Measurements from ENCODE around the gene JAG2. TPM values are rescaled to one million over a fixed set of nuclear protein-coding genes. Genes with fewer than 3 reads are reported as not detected.

Gene JAG2
- total RNA-seq, 1 experiment from 2014 or later, result 12.2 TPM

DNA sequence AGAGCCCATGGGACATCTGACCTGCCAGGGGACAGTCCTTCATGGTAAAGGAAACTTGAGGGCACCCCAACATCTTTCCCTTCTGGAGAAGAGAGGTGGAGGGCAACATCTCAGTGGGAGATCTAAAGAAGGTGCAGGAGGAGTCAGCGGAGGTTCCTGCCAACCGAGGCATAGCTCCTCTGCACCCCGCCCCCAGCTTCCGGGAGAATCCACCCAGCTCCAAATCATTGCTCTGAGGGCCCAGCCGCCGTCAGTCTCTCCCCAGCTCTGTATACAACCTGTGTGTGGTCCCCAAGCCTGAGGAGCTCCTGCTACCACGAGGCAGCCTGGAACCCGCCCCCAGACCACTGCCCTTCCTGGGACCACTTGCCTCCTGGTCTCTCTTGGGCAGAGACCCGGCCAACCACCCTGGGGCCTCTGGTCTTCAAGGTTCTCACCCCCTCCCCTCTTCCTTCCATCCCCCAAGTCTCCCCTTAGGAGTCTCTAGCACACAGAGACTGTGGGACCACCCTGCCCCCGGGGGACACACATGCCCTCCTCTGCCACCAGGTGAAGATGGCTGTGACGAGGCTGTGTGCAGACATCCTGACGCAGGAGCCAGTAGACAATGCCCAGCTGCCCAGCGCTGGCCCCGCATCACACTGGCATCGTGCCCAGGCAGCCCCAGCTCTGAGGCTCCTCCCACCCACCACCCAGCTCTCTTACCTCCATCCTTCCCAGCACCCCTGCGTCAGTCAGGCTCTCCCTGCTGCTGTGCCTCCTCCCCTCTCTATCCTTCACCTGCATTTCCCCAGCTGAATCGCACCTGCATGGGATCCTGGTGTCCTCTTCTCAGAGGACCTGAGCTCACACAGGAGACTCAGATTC is 25.6 kb upstream of the JAG2 start:
- Mint-ChIP-seq H3K4me1 (peaks cover 15% of the 10 kb centered on the region), H3K27ac (no peak overlapping the region), H3K36me3 (no peaks in the 10 kb centered on the region), H3K9me3 (no peaks in the 10 kb centered on the region), H3K27me3 (ENCODE audit: low read depth) (peaks cover 25% of the 10 kb centered on the region), H3K4me3 (no peak overlapping the region)
- DNase-seq (ENCODE audit: low spot score) (no peak), ATAC-seq (no peak)
- ChIA-PET CTCF (interaction anchor here (1.0 to 6.3 kb wide), 9 partner anchors 9 to 219 kb away, joined by 3 to 33 read pairs (median 4); partner anchors contain the start of genes JAG2 and NUDT14), POLR2A (no interaction called here)
- TF ChIP-seq ZNF317 (CRISPR knock-in tag; IDR thresholded peaks at IDR 0.05; ENCODE audit: borderline replicate concordance, low read depth), result no peak
- TF ChIP-seq CBFB (CRISPR knock-in tag; IDR thresholded peaks at IDR 0.05; ENCODE audit: low read depth), result no peak

GRCh38 chr14:105192866-105193731 is 24.5 kb upstream of the JAG2 start:
- POLR2A ChIA-PET, result no interaction called here

More at GRCh38 chr14:105192866-105193731, 24.5 kb upstream of the JAG2 start:
- H3K36me3 Mint-ChIP-seq, result no peaks in the 10 kb centered on the region
- ATAC-seq (no peak), DNase-seq (ENCODE audit: low spot score) (no peak)
- H3K9me3 Mint-ChIP-seq, result peaks cover 7% of the 10 kb centered on the region
- TF ChIP-seq SP1 (CRISPR knock-in tag; conservative IDR thresholded peaks at IDR 0.05) (no peak), NFE2L1 (CRISPR knock-in tag; IDR thresholded peaks at IDR 0.05) (no peak), TEAD4 (CRISPR knock-in tag; IDR thresholded peaks at IDR 0.05) (no peak), USF2 (CRISPR knock-in tag; IDR thresholded peaks at IDR 0.05) (no peak), RELA (CRISPR knock-in tag; IDR thresholded peaks at IDR 0.05; ENCODE audit: borderline replicate concordance) (no peak), ZNF416 (CRISPR knock-in tag; IDR thresholded peaks at IDR 0.05) (no peak), NR3C1 (CRISPR knock-in tag; conservative IDR thresholded peaks at IDR 0.05; ENCODE audit: low read depth) (no peak), ZNF671 (CRISPR knock-in tag; IDR thresholded peaks at IDR 0.05) (no peak)
- TF ChIP-seq, protein P1, sequence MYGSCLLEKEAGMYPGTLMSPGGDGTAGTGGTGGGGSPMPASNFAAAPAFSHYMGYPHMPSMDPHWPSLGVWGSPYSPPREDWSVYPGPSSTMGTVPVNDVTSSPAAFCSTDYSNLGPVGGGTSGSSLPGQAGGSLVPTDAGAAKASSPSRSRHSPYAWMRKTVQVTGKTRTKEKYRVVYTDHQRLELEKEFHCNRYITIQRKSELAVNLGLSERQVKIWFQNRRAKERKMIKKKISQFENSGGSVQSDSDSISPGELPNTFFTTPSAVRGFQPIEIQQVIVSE (CRISPR knock-in tag; IDR thresholded peaks at IDR 0.05; ENCODE audit: borderline replicate concordance), result no peak
- TF ChIP-seq, protein P2, sequence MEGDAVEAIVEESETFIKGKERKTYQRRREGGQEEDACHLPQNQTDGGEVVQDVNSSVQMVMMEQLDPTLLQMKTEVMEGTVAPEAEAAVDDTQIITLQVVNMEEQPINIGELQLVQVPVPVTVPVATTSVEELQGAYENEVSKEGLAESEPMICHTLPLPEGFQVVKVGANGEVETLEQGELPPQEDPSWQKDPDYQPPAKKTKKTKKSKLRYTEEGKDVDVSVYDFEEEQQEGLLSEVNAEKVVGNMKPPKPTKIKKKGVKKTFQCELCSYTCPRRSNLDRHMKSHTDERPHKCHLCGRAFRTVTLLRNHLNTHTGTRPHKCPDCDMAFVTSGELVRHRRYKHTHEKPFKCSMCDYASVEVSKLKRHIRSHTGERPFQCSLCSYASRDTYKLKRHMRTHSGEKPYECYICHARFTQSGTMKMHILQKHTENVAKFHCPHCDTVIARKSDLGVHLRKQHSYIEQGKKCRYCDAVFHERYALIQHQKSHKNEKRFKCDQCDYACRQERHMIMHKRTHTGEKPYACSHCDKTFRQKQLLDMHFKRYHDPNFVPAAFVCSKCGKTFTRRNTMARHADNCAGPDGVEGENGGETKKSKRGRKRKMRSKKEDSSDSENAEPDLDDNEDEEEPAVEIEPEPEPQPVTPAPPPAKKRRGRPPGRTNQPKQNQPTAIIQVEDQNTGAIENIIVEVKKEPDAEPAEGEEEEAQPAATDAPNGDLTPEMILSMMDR (IDR thresholded peaks at IDR 0.05), result no peak
- TF ChIP-seq, protein P3, sequence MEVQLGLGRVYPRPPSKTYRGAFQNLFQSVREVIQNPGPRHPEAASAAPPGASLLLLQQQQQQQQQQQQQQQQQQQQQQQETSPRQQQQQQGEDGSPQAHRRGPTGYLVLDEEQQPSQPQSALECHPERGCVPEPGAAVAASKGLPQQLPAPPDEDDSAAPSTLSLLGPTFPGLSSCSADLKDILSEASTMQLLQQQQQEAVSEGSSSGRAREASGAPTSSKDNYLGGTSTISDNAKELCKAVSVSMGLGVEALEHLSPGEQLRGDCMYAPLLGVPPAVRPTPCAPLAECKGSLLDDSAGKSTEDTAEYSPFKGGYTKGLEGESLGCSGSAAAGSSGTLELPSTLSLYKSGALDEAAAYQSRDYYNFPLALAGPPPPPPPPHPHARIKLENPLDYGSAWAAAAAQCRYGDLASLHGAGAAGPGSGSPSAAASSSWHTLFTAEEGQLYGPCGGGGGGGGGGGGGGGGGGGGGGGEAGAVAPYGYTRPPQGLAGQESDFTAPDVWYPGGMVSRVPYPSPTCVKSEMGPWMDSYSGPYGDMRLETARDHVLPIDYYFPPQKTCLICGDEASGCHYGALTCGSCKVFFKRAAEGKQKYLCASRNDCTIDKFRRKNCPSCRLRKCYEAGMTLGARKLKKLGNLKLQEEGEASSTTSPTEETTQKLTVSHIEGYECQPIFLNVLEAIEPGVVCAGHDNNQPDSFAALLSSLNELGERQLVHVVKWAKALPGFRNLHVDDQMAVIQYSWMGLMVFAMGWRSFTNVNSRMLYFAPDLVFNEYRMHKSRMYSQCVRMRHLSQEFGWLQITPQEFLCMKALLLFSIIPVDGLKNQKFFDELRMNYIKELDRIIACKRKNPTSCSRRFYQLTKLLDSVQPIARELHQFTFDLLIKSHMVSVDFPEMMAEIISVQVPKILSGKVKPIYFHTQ (CRISPR knock-in tag; IDR thresholded peaks at IDR 0.05), result no peak
- no peak overlapping the region for H3K4me3 Mint-ChIP-seq
- peaks cover 22% of the 10 kb centered on the region for H3K4me1 Mint-ChIP-seq
- CTCF ChIA-PET, result interaction anchor here (1.3 to 6.3 kb wide), 4 partner anchors 12 to 103 kb away, joined by 3 to 33 read pairs (median 8); partner anchors contain the start of gene JAG2
- peaks cover 20% of the 10 kb centered on the region for H3K27me3 Mint-ChIP-seq (ENCODE audit: low read depth)
- no peak overlapping the region for H3K27ac Mint-ChIP-seq

Data from WTC11 (cell line).